GM12873 (cell line): Measurements from ENCODE around the gene SORCS1.

Experiments used
- TF ChIP-seq, protein P1 (sequence below): IDR thresholded peaks from 2 replicates; pipeline ENCODE4 v1.5.1; 2012; ENCODE audit warnings: low read depth, mild to moderate bottlenecking, moderate library complexity, low read length, control low read depth; ENCODE audit not compliant: insufficient read depth; ENCODE audit errors: missing control alignments

SORCS1 gene

DNA sequence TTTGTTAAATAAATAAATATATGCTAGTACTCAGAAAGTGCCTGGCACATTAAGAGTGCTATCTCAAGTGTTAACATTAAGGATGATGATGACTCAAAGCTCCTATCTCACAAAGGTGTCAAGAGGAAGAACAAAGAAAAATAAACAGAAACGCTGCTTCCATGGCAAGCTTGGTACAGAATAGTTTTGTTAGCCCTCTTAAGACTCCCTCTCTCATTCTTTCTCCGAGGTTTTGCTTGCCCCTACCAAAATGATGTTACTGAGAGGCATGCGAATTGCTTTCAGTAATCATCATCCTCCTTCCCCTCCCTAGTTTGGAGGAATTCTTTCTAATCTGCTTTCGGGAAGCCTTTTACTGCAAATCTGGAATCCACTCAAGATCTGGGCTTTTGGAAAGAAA lies 96.7 kb downstream of the SORCS1 start:
- TF ChIP-seq, protein P1, sequence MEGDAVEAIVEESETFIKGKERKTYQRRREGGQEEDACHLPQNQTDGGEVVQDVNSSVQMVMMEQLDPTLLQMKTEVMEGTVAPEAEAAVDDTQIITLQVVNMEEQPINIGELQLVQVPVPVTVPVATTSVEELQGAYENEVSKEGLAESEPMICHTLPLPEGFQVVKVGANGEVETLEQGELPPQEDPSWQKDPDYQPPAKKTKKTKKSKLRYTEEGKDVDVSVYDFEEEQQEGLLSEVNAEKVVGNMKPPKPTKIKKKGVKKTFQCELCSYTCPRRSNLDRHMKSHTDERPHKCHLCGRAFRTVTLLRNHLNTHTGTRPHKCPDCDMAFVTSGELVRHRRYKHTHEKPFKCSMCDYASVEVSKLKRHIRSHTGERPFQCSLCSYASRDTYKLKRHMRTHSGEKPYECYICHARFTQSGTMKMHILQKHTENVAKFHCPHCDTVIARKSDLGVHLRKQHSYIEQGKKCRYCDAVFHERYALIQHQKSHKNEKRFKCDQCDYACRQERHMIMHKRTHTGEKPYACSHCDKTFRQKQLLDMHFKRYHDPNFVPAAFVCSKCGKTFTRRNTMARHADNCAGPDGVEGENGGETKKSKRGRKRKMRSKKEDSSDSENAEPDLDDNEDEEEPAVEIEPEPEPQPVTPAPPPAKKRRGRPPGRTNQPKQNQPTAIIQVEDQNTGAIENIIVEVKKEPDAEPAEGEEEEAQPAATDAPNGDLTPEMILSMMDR = no peak

DNA sequence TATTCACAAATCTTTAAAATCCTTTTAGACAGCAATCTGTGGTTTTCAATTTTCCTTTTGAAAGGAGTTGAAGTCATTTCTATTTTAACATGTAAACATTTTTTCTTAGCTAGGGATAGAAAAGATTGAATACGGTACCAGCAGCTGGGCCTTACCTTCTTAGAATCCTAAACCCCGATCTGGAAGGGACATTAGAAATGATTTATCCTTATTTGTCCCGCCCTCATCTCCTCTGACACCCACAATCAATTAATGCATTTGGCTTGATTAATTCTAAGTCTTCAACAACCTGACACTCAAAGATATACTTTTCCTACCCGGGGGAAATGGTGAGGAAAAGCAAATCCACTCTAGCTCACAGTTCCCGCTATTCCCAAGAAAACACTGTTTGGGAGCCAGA lies 100.4 kb downstream of the SORCS1 start:
- TF ChIP-seq, protein P1 = no peak

DNA sequence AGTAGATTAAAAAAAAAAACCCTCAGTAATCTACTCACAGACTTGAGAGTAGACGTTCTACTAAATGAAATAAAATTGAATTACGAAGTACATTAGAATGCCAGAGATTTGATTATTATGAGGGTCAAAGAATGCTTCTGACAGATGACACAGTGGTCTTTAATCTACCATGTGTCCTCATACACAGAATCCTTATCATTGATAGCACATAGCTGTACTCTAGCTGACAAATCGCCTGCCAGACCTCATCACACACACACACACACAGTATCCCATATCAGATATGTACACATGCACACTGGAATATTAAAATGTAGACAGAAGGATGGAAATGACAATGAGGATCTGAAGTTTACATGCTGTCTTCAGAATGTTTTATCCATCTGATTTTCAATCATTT lies 104.6 kb downstream of the SORCS1 start:
- TF ChIP-seq, protein P1 = no peak

DNA sequence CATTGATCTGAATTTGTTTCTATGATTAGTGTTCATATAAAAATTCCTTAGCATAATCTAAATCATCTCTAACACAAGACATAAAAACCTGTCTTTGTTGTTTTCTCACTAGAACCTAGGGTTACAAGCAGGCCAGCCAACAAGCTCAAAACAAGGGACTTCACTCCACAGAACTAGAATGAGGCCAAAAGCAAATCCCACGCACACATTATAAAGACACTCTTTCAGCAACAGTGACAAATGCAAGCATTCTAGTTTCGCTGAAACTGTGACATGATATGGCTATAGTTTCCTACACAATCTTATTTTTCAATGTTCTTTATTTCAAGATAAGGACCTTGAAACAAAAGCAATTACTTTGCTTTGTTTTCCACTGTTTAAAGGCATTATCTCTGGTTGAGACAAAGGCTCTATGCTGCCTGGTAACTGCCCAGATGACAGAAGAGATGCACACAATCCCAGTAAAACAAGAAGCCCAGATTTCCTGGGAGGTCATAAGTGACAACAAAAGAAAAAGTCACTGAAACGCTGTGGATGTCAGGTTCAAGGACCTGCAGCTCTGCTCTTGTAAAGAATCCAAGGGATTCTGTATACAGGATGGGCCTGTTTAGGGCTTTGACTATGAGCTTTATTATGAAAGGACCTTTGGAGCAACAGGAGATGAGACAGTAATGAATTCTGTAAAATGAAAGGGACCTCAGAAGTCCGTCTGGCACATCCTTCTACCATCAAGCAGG lies 105.3 kb downstream of the SORCS1 start:
- TF ChIP-seq, protein P1 = no peak

DNA sequence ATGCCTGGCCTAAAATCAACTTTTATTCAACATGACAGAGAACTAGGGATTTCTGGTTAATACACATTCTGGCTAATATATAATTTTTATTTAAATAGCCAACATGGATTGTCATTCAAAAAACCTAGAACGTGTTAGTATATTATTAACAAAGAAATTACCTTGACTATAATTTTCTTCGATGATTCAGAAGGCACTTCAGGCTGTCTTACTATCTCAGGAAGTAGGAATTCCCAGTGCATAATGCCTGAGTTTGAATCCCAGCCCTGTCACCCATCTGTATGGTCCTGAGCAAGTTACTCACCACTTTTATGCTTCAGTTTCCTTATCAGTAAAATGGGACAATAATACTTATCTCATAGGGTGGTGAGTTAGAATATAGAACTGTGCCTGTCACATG lies 106.2 kb downstream of the SORCS1 start:
- TF ChIP-seq, protein P1 = no peak

DNA sequence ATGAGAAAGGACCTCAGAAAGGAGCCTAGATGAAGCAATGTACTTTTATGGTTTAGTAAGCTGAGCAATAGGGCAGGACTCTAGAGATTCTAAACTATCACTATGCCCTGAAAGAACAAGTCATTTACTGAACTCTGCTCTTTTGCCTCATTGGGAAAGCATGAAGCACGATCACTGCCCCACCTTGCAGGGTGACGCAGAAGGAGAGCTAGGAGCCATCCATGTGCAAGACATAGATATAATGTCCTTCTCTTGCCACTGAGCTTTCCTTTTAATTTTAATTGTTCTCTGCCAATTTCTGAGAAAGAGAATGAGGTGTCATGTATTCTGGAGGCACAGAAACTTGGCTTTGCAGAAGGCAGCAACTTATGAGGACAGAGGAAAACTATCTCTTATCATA lies 108.3 kb downstream of the SORCS1 start:
- TF ChIP-seq, protein P1 = no peak

DNA sequence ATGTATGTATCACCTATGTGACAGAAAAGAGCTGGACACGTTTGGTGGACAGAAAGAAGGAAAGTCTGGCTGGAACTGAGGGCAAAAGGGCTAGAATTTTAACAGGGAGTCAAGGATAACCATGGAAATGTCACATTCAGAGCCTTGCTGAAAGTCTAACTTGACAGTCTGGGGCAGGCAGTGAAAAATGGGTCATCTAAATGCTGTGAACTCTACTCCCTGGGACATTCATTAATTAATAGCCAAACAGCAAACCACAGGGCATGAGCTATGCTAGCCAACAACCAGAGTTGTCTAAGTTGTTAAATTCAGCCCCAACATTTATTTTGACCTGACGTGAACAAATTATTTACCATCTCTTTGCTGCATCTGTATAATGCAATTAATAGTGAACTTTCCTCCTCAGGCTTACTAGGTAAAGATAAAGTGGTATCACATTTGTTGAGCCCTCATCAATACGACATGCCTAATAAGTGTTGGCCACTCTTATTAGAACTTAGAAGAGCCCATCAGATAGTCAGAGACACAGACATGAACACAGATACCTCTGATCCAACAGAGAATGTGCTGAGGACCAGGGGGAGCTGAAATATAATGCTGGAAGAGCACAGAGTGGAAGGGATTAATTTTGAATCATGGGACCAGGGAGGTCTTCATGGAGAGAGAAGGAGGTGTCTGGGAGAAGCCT lies 109.9 kb downstream of the SORCS1 start:
- TF ChIP-seq, protein P1 = no peak
